GM12865 (cell line): ENCODE results near the gene PCDH9.

Experiments used
- DNase-seq: peaks from one replicate; pipeline ENCODE4 v3.0.0; 2010; ENCODE audit warnings: low read depth
- H3K4me3 ChIP-seq: 2 replicates; pipeline ENCODE4 v1.5.1; 2011; ENCODE audit warnings: mild to moderate bottlenecking, low read depth, low read length, control low read depth
- TF ChIP-seq, protein P1 (sequence below): IDR thresholded peaks from 2 replicates; pipeline ENCODE4 v1.5.1; 2011; ENCODE audit warnings: low read length, control low read depth, low read depth, inconsistent platforms; ENCODE audit not compliant: insufficient read depth; ENCODE audit errors: missing control alignments

The PCDH9 gene

DNA sequence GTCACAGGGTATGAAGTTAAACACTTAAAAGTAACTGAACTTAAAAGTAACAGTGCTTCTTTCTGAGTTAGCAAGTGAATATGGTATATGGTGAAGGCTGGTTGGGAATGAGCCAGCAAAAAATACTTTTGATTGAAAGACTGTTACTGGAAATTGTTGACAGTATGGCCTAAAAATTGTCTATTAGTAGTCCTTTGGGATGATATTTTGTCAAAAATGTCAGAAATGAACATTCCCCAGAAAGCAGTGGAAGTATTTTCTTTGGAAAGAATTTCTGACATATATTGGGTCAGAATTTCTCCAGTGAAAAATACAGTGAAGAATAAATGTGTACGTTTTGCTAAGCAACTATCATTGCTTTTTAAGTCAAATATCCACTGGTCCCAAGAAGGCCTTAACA is 860.5 kb downstream of the PCDH9 start:
- TF ChIP-seq, protein P1, sequence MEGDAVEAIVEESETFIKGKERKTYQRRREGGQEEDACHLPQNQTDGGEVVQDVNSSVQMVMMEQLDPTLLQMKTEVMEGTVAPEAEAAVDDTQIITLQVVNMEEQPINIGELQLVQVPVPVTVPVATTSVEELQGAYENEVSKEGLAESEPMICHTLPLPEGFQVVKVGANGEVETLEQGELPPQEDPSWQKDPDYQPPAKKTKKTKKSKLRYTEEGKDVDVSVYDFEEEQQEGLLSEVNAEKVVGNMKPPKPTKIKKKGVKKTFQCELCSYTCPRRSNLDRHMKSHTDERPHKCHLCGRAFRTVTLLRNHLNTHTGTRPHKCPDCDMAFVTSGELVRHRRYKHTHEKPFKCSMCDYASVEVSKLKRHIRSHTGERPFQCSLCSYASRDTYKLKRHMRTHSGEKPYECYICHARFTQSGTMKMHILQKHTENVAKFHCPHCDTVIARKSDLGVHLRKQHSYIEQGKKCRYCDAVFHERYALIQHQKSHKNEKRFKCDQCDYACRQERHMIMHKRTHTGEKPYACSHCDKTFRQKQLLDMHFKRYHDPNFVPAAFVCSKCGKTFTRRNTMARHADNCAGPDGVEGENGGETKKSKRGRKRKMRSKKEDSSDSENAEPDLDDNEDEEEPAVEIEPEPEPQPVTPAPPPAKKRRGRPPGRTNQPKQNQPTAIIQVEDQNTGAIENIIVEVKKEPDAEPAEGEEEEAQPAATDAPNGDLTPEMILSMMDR: no peak
- DNase-seq: no peak
- no peak overlapping the region for H3K4me3 ChIP-seq

DNA sequence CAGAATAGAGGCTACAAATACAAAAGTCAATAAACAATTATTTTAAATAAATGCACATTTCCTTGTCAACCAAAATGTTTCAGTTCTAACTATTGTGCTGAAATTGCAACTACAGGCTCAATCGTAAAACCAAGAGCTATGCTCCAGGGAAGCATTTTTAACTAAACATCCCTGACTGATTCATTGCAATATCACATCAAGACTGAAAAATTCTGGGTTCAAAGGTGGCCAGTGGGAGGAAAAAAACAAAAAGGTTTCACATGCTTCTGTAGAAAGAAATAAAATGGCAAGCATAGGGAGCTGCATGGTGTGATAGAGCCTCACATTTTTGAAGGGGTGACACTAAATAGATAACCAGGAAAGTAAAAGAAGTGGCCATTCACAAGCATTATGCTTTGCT is 862.8 kb downstream of the PCDH9 start:
- DNase-seq: no peak
- no peak overlapping the region for H3K4me3 ChIP-seq
- TF ChIP-seq, protein P1: no peak

DNA sequence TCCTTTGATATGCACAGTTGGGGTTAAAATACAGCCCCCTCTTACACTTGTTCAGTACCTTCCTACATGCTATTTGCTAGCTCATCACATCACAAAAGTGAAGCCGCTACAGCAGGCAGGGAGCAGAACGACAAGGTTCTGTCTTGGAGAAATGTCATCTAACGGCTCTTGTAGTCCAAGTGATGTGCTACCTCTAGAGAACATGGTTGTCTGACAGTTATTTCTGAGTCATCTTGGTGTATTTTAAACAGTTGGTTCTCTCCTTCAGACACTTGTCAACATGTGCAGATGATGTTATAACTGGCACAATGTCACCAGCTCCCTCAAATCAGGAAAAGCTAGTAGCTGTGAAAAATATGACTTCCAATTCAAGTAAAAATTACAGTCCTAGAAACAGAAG is 865.0 kb downstream of the PCDH9 start:
- no peak overlapping the region for H3K4me3 ChIP-seq
- no peak for DNase-seq
- TF ChIP-seq, protein P1: no peak

DNA sequence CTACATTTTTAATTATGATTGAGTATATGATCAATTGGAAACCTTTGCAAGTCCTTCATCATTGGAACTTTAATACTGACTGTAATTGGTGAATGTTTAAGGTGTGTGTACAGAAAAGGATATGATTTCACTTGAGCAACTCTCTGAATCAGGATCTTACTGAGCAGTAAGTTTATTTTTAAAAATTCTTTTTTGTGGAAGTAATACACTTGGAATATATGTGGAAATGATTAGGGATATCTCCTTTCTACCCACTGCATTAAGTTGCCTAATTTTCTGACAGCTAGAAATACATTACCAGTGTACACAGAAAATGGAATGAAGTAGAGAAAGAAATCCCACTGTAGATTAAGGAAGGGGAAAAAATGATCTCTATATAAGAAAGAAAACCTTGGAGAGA is 865.8 kb downstream of the PCDH9 start:
- no peak overlapping the region for H3K4me3 ChIP-seq
- no peak for DNase-seq
- TF ChIP-seq, protein P1: no peak

DNA sequence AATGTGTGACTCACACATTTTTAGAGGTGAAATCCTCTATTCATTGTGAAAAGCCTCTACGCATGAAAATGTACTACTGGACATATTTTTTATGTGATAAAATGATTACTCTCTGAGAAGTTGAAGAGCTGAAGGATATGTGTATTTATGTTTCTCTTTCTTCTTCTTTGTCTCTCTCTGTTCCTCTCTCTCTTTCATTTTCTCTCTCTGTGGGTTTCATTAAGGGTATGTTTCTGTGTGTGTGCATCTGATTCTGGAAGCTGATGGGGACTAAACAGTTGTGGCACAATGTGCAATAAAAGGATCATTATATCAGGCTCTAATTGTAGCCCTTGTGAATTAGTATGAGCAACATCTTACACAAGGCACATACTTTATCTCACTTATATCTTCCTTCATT is 867.7 kb downstream of the PCDH9 start:
- H3K4me3 ChIP-seq: no peak overlapping the region
- no peak for DNase-seq
- TF ChIP-seq, protein P1: no peak

DNA sequence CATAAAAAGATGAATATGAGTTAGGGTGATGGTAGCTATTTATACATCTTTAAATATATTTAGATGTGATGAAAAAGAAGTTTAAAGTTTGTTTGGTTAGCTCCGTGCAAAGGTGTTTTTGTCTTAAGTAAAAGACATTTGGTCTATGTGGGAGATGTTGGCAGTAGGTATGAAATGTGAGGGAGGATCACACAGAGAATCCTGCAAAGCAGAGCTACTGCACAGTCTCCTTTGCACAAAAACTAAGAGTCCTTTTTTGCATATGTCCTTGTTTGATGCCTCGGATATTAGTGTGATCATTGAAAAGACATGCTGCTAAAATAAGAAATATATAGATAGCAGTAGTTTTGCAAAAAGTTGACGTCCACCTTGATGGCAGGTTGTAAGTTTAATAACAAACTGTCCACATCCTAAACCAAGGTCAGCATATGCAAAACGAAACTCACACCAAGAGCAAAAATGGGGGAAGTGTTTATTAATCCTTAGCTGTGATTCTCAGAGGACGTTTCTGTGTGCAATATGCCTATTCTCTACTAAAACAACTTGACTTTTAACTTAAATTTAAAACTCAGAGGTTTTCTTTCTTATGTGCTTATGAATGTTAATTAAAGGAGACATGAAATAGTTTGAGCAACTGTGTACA is 870.1 kb downstream of the PCDH9 start:
- DNase-seq: no peak
- no peak overlapping the region for H3K4me3 ChIP-seq
- TF ChIP-seq, protein P1: no peak

DNA sequence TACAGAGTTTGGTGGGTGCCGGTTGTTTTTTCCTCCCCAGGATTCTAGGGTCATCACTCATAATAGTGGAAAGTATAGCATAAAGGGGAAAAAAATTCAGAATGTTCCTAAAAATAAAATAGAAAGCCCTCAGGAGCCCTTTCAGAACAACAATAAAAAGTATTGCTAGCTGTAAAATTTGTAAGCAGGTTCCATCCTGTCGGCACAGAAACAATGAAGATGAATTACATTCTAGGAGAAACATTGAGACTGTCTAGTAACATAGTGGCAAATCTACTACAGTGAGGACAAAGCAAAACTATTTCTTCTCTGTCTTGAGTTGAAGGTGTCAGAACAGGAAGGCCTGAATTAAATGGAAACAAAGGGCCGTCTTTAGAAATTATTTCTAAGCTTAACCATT is 870.7 kb downstream of the PCDH9 start:
- TF ChIP-seq, protein P1: no peak
- H3K4me3 ChIP-seq: no peak overlapping the region
- DNase-seq: no peak
